Neuronal stem cell (in vitro differentiated cells): ENCODE measurements around the gene MICAL2. TPM values are rescaled to one million over a fixed set of nuclear protein-coding genes. Genes with fewer than 3 reads are reported as not detected.

Experiments
- DNase-seq: peaks from one replicate; pipeline ENCODE4 v3.0.0-alpha.2; 2013; ENCODE audit warnings: low spot score
- H2AFZ ChIP-seq: one replicate; pipeline ENCODE4 v1.6.1; 2013; ENCODE audit warnings: mild to moderate bottlenecking, low read length, inconsistent platforms
- H2AK5ac ChIP-seq: 2 replicates; pipeline ENCODE4 v1.6.1; 2013; ENCODE audit warnings: low read depth, mild to moderate bottlenecking, inconsistent platforms, low read length, moderate library complexity, mixed read lengths
- H2BK120ac ChIP-seq: 2 replicates; pipeline ENCODE4 v1.6.1; 2013; ENCODE audit warnings: low read depth, mild to moderate bottlenecking, inconsistent platforms, low read length, moderate library complexity, mixed read lengths
- H2BK12ac ChIP-seq: one replicate; pipeline ENCODE4 v1.6.1; 2013; ENCODE audit warnings: low read length, inconsistent platforms
- H2BK15ac ChIP-seq: 2 replicates; pipeline ENCODE4 v1.6.1; 2013; ENCODE audit warnings: mild to moderate bottlenecking, low read length, inconsistent platforms, mixed read lengths
- H2BK5ac ChIP-seq: one replicate; pipeline ENCODE4 v1.6.1; 2013; ENCODE audit warnings: inconsistent platforms, mild to moderate bottlenecking, low read length, moderate library complexity
- H3K14ac ChIP-seq: one replicate; pipeline ENCODE4 v1.6.1; 2013; ENCODE audit warnings: low read length, inconsistent platforms
- H3K18ac ChIP-seq: 2 replicates; pipeline ENCODE4 v1.6.1; 2013; ENCODE audit warnings: low read length, inconsistent platforms
- H3K23ac ChIP-seq: 2 replicates; pipeline ENCODE4 v1.6.1; 2013; ENCODE audit warnings: low read depth, mild to moderate bottlenecking, mixed read lengths, low read length, inconsistent platforms; ENCODE audit not compliant: poor library complexity
- H3K27ac ChIP-seq: replicated peaks from 3 replicates; pipeline ENCODE4 v1.5.1; 2013; ENCODE audit warnings: low read length, inconsistent platforms
- H3K27me3 ChIP-seq, 3 experiments: 2 replicates each; pipeline ENCODE4 v1.6.1; 2013; ENCODE audit warnings: low read length in 3 of 3, mild to moderate bottlenecking in 2 of 3, inconsistent platforms in 1 of 3, low read depth in 1 of 3, mixed read lengths in 1 of 3, moderate library complexity in 1 of 3; ENCODE audit not compliant: control insufficient read depth in 3 of 3, insufficient read depth in 3 of 3
- H3K36me3 ChIP-seq, 2 donors: replicated peaks in 1 of 2; 2 replicates each; pipeline ENCODE4 v1.6.1; 2013; ENCODE audit warnings: low read length in 2 of 2; ENCODE audit not compliant: control insufficient read depth in 2 of 2, insufficient read depth in 2 of 2
- H3K4ac ChIP-seq: 2 replicates; pipeline ENCODE4 v1.6.1; 2013; ENCODE audit warnings: inconsistent platforms, mild to moderate bottlenecking, low read length, moderate library complexity
- H3K4me1 ChIP-seq, 2 donors: 1 replicate in 1 of 2; 2 replicates in 1 of 2; pipeline ENCODE4 v1.6.1; 2013; ENCODE audit warnings: low read length in 2 of 2, low read depth in 1 of 2; ENCODE audit not compliant: control insufficient read depth in 2 of 2, insufficient read depth in 1 of 2
- H3K4me2 ChIP-seq: one replicate; pipeline ENCODE4 v1.6.1; 2013; ENCODE audit warnings: mild to moderate bottlenecking, low read length, inconsistent platforms; ENCODE audit not compliant: insufficient read depth, poor library complexity, severe bottlenecking
- H3K4me3 ChIP-seq, 2 donors: 2 replicates each; pipeline ENCODE4 v1.5.1; 2013; ENCODE audit warnings: low read length in 2 of 2, mild to moderate bottlenecking in 2 of 2, inconsistent platforms in 1 of 2, moderate library complexity in 1 of 2
- H3K79me1 ChIP-seq: one replicate; pipeline ENCODE4 v1.6.1; 2013; ENCODE audit warnings: low read depth, mild to moderate bottlenecking, inconsistent platforms, low read length, moderate library complexity
- H3K9ac ChIP-seq: one replicate; pipeline ENCODE4 v1.6.1; 2013; ENCODE audit warnings: mild to moderate bottlenecking, low read depth, low read length, inconsistent platforms; ENCODE audit not compliant: poor library complexity
- H3K9me3 ChIP-seq, 2 donors: replicated peaks in 1 of 2; 2 replicates each; pipeline versions ENCODE3 to v1.6.1; 2013; ENCODE audit warnings: low read length in 2 of 2, mild to moderate bottlenecking in 2 of 2, inconsistent platforms in 1 of 2, low read depth in 1 of 2, mixed read lengths in 1 of 2, moderate library complexity in 1 of 2; ENCODE audit not compliant: control insufficient read depth in 2 of 2, insufficient read depth in 1 of 2
- H4K8ac ChIP-seq: one replicate; pipeline ENCODE4 v1.6.1; 2013; ENCODE audit warnings: low read depth, mild to moderate bottlenecking, inconsistent platforms, low read length, moderate library complexity
- H4K91ac ChIP-seq: one replicate; pipeline ENCODE4 v1.6.1; 2013; ENCODE audit warnings: low read length, low read depth, mild to moderate bottlenecking, inconsistent platforms; ENCODE audit not compliant: poor library complexity
- WGBS, 2 donors: extraction: QIAGEN DNeasy Blood & Tissue Kit; methylation state at CpG; one replicate each; pipeline ENCODE4 v1.1.7; 2013; ENCODE audit warnings: missing lambda C conversion rate in 2 of 2, mixed read lengths in 1 of 2; ENCODE audit not compliant: insufficient read length in 2 of 2, insufficient replicate concordance in 1 of 2; ENCODE audit errors: extremely low coverage in 2 of 2; 5-methylcytosine and 5-hydroxymethylcytosine counted together
- small RNA-seq: library from polyadenylated mRNA; stranded (forward); fragments of <200 nt; extraction: miRNeasy Mini kit (QIAGEN cat#:217004); gene quantifications from one replicate; pipeline ENCODE3, GENCODE V24; 2013; ENCODE audit not compliant: insufficient read depth

MICAL2 gene

GRCh38 chr11:12306830-12307229 lies 196.4 kb downstream of the MICAL2 start:
- Histone ChIP-seq H3K9me3 (no peaks in the 10 kb centered on the region), H3K27ac (no peak overlapping the region), H4K8ac (no peak overlapping the region), H3K23ac (no peak overlapping the region), H3K14ac (no peak overlapping the region), H3K4me3 (no peak overlapping the region), H4K91ac (no peak overlapping the region), H3K79me1 (no peaks in the 10 kb centered on the region), H3K4me1 (no peaks in the 10 kb centered on the region), H2BK5ac (no peak overlapping the region), H2AK5ac (no peak overlapping the region), H2AFZ (no peak overlapping the region), H2BK15ac (no peak overlapping the region), H3K4ac (no peak overlapping the region), H3K9ac (no peak overlapping the region), H3K36me3 (no peaks in the 10 kb centered on the region), H3K18ac (no peak overlapping the region), H3K27me3 (no peaks in the 10 kb centered on the region), H2BK120ac (no peak overlapping the region), H3K4me2 (no peak overlapping the region), H2BK12ac (no peak overlapping the region)
- WGBS, 2 donors, result no CpG with 5 or more reads among the region's 2 CpGs
- DNase-seq, result no peak

- Histone ChIP-seq H2BK5ac (no peak overlapping the region), H3K9ac (no peak overlapping the region), H2BK15ac (no peak overlapping the region), H3K79me1 (no peaks in the 10 kb centered on the region), H2BK12ac (no peak overlapping the region), H3K9me3 (peaks cover 2 to 4% of the 10 kb centered on the region in 2 donors), H4K8ac (no peak overlapping the region), H3K4me2 (no peak overlapping the region), H4K91ac (no peak overlapping the region), H3K4ac (no peak overlapping the region), H3K27ac (no peak overlapping the region), H2AFZ (no peak overlapping the region), H2AK5ac (no peak overlapping the region), H3K27me3 (no peaks in the 10 kb centered on the region), H3K14ac (no peak overlapping the region), H2BK120ac (no peak overlapping the region), H3K18ac (no peak overlapping the region), H3K23ac (no peak overlapping the region), H3K36me3 (no peaks in the 10 kb centered on the region), H3K4me3 (no peak overlapping the region), H3K4me1 (no peaks in the 10 kb centered on the region)
- WGBS, 2 donors, result no CpG with 5 or more reads among the region's 4 CpGs
- DNase-seq, result no peak
Observed at GRCh38 chr11:12312132-12312531, 201.7 kb downstream of the MICAL2 start.

Small RNA genes lying within 50 kb of the gene (small RNA-seq; reads per million reads assigned to genes)
- gene MIR6124, result not detected
